Measurements from ENCODE around the gene CIBAR2. TPM values are rescaled to one million over a fixed set of nuclear protein-coding genes. Genes with fewer than 3 reads are reported as not detected.
A peak's percentile ranks its signal among the peaks of the same experiment; 100 is the strongest.

CIBAR2 gene
- total RNA-seq, 1 donor from 2014 or later, result not detected

GRCh38 chr16:85077576-85078125 lies 34.6 kb downstream of the CIBAR2 start:
- H3K36me3 ChIP-seq (ENCODE audit: control insufficient read depth, insufficient read depth, low read length), result peaks cover 14% of the 10 kb centered on the region
- H3K4me3 ChIP-seq (ENCODE audit: low read depth, low read length), result no peak overlapping the region
- FAIRE-seq (no peak), DNase-seq (ENCODE audit: low read depth) (no peak)
- no peak for TF ChIP-seq CTCF (IDR thresholded peaks at IDR 0.05; ENCODE audit: insufficient read depth, low read length, severe bottlenecking)
- H3K27me3 ChIP-seq (ENCODE audit: control insufficient read depth, insufficient read depth, low read length), result peaks cover under 1% of the 10 kb centered on the region

GRCh38 chr16:85077039-85077438 lies 35.2 kb downstream of the CIBAR2 start:
- no peak for DNase-seq (ENCODE audit: low read depth)
- no peaks in the 10 kb centered on the region for H3K27me3 ChIP-seq (ENCODE audit: control insufficient read depth, insufficient read depth, low read length)
- no peak for FAIRE-seq
- peaks cover 14% of the 10 kb centered on the region for H3K36me3 ChIP-seq (ENCODE audit: control insufficient read depth, insufficient read depth, low read length)
- TF ChIP-seq CTCF (IDR thresholded peaks at IDR 0.05; ENCODE audit: insufficient read depth, low read length, severe bottlenecking), result no peak
- no peak overlapping the region for H3K4me3 ChIP-seq (ENCODE audit: low read depth, low read length)

GRCh38 chr16:85075236-85075924 lies 36.9 kb downstream of the CIBAR2 start:
- no peak for DNase-seq (ENCODE audit: low read depth)
- Histone ChIP-seq H3K4me3 (ENCODE audit: low read depth, low read length) (no peak overlapping the region), H3K36me3 (ENCODE audit: control insufficient read depth, insufficient read depth, low read length) (peaks cover 15% of the 10 kb centered on the region), H3K27me3 (ENCODE audit: control insufficient read depth, insufficient read depth, low read length) (no peaks in the 10 kb centered on the region)
- FAIRE-seq, result no peak
- TF ChIP-seq CTCF (IDR thresholded peaks at IDR 0.05; ENCODE audit: insufficient read depth, low read length, severe bottlenecking), result no peak

- DNase-seq (ENCODE audit: low read depth) (no peak), FAIRE-seq (no peak)
- Histone ChIP-seq H3K36me3 (ENCODE audit: control insufficient read depth, insufficient read depth, low read length) (peaks cover 17% of the 10 kb centered on the region), H3K27me3 (ENCODE audit: control insufficient read depth, insufficient read depth, low read length) (no peaks in the 10 kb centered on the region), H3K4me3 (ENCODE audit: low read depth, low read length) (no peak overlapping the region)
- TF ChIP-seq CTCF (IDR thresholded peaks at IDR 0.05; ENCODE audit: insufficient read depth, low read length, severe bottlenecking), result no peak
These were observed 37.9 kb downstream of the CIBAR2 start for GRCh38 chr16:85074225-85074914.

GRCh38 chr16:85072947-85073346 lies 39.3 kb downstream of the CIBAR2 start:
- no peaks in the 10 kb centered on the region for H3K27me3 ChIP-seq (ENCODE audit: control insufficient read depth, insufficient read depth, low read length)
- no peak for FAIRE-seq
- peaks cover 16% of the 10 kb centered on the region for H3K36me3 ChIP-seq (ENCODE audit: control insufficient read depth, insufficient read depth, low read length)
- no peak for TF ChIP-seq CTCF (IDR thresholded peaks at IDR 0.05; ENCODE audit: insufficient read depth, low read length, severe bottlenecking)
- peak; percentile 41 for DNase-seq (ENCODE audit: low read depth)
- no peak overlapping the region for H3K4me3 ChIP-seq (ENCODE audit: low read depth, low read length)

Data from bronchial epithelial cell (primary cell).